PC-3 (cell line): ENCODE data around the gene NHLH2.

ENCODE experiments used
- CTCF ChIP-seq: fragments of 300-600 bp; sonication (generic); conservative IDR thresholded peaks from 2 replicates; pipeline ENCODE4 v1.5.1; 2017; ENCODE audit warnings: antibody characterized with exemption, low read depth, mild to moderate bottlenecking, low read length
- EZH2phosphoT487 ChIP-seq: fragments of 300-600 bp; sonication (generic); IDR thresholded peaks from 2 replicates; pipeline ENCODE4 v1.6.1; 2018; ENCODE audit warnings: mild to moderate bottlenecking, antibody characterized with exemption, low read length, borderline replicate concordance

- TF ChIP-seq CTCF (no peak), EZH2phosphoT487 (no peak)
Measured at GRCh38 chr1:115809847-115810246, 31.1 kb downstream of the NHLH2 start.
